Colon (tissue), 2 donors: ENCODE results near the gene MAPKAPK3.

ENCODE experiments used
- FAIRE-seq: peaks from 2 replicates; lab custom pipeline; 2012; peaks lifted over from hg19 to GRCh38; lab: Jason Lieb, UNC
- donor health status: control.
- donor health status: control.

The MAPKAPK3 gene

DNA sequence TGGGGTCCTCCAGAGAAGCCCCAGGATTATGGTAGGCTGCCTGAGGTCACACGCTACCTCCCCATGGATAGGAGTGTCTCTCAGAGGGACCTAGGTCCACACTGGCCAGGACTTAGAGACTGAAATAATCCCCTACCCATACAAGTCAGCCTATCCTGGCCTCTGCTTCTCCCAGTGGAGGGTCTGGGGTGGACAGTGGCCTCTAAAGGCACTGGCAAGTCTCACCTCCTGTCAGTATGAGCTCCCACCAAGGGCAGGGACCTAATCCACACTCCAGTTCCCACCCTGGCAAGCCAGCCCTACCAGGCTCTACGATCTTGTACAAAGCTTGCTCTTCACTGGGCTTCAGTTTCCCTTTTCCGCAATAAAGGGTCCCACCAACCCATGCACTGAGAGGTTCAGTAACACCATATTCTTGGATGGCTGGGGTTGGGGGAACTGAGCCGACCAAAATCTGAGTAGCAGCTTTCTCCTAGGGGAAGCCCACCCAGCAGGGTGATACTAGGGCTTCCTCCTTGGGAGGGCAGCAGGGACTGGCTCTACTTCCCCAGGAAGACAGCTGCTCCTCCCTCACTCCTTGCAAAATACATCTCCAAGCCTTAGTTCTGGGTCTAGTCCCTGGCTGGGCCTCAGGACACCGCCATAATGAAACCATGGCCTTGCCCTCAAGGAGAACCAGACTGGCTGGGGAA lies 7.7 kb upstream of the MAPKAPK3 start:
- no peak for FAIRE-seq

DNA sequence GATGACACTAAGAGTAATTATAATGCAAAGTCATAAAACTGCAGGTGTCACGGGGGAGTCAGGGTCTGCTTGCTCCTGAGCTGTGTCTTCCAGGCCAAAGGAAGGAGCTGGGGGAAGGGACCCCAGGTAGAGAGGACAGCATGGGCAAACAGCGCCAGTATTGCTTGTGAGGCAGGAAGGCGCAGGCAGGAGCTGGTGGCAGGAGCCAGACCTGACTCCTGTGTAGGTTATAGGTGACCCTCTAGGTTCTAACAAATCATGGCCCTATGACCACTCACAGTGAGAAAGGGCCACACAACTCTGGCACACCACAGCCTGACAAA lies 7.2 kb upstream of the MAPKAPK3 start:
- FAIRE-seq: no peak

DNA sequence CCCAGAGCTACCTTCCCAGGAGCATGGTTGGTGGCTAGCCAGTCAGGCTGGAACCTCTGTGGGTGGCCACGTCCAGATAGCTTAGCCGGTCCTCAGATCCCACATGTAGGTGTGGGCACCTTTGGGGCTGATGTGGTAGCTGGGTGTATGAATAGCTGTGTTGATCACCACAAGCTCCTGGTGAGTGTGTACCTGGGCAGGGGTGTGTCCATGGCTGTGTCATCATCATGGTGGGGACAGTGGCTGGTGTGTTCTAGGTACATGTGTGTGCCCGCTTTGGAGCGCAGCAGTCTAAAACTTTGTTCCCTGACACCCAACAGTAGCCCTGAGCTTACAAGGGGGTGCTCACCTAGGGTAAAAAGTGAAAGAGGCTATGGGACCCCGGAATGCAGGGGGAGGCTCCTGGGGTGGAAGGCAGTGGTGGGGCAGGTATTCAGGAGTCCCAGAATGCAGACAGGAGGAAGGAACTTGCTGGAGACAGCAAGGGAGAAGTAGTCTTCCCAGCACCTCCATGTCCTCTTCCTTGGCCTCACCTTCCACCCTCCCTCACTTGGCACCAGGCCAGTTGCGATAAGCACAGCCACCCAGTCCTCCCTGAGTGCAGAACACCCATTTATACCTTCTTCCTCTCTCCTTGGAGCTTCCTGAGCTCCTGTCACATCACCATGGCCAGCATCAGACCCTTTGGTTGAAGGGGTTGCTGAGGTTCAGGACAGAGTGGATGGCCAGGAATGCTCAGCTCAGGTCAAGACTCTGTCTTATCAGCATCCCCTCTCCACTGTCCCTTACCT lies 6.6 kb upstream of the MAPKAPK3 start:
- FAIRE-seq: no peak

DNA sequence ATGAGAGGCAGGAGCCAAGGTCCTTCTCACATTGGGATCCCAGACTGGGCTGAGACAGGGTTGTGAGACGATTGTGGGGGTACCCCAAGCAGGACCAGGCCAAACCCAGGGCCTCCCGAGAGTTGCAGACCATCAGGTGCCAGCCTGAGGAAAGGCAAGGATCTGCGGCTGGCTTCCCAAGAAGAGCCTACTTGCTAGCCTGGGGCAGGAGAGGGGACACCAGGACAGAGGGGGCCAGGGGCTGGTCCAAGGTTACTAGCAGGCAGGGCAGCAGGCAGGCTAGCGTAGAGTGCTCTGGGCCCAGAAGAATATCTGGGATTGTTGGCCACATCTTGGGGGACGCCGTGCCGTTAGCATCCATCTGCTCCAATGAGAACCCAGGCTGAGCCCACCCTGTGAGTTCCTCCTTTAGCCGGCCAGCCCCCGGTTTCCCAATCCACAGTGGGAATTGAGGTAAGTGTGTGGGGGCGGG lies 5.9 kb upstream of the MAPKAPK3 start:
- no peak for FAIRE-seq

DNA sequence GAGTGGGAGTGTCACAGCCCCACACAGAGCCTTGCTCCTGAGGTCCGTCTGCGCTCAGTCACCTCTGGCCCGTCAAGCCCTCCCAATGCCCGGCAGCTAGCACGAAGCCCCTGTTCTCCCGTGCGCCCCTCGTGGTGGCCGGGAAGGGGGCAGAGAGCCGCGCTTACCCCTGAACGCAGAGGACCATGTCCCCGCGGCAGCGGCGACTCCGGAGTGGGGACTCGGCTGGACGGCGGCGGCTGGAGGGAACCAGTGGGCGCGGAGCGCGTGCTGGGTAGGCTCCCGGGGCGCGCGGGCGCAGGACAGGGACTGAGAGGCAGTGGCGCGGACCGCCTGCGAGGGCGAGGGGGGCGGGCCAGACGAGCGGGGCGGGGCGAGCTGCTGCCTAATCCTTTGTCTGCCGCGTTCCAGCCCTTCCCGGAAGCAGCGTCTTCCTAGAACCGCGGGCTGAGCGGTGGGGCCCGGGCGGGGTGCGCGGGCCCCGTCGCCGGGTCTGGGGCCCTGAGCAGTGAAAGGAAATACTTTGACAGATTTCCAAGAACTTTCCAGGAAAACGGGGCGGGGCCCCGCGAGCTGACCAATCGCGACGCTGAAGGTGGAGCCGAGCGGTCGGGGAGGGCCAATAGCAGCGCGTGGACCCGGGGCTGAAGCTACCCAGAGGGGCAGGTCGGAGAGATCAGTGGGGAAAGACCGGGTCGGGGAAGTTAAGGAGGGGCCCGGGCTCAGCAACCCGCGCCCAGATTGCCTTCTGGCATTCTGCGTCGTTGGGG lies 5.3 kb upstream of the MAPKAPK3 start, which contains the start of gene CISH:
Gene CISH, minus strand, starts transcription at position 311 of the 770 bp plus-strand sequence. Its CDS starts 124 bp downstream, at position 187.
- no peak for FAIRE-seq

DNA sequence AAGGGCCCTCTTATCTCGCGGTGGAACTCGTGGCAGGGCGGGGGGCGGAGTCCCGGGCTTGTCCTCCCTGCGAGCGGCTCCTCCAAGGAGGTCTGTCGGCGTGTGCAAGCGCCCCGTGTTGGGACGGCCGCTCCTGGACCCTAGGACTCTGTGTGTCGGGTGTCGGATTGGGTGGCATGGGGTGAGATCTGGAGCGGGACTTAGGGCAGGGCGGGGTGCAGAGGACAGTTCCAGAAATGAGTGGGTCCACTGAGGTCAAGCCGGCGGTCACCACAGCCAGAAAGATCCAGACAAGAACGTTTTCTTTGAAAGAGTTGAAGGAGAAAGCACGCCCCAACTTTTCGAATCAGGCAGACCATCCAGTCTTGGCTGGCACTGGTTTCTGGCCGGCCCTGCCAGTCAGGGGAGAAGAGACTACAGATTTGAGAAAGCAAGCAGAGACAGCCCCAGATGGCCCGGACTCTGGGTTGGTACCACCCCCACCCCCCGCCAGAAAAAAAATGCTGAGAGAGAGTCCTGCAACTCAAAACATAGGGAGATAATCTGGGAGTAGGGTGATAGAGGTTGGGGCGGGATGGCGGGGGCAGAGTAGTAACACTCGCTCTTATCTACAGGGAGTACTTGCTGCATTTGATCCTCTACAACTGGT lies 4.6 kb upstream of the MAPKAPK3 start:
- FAIRE-seq: no peak

DNA sequence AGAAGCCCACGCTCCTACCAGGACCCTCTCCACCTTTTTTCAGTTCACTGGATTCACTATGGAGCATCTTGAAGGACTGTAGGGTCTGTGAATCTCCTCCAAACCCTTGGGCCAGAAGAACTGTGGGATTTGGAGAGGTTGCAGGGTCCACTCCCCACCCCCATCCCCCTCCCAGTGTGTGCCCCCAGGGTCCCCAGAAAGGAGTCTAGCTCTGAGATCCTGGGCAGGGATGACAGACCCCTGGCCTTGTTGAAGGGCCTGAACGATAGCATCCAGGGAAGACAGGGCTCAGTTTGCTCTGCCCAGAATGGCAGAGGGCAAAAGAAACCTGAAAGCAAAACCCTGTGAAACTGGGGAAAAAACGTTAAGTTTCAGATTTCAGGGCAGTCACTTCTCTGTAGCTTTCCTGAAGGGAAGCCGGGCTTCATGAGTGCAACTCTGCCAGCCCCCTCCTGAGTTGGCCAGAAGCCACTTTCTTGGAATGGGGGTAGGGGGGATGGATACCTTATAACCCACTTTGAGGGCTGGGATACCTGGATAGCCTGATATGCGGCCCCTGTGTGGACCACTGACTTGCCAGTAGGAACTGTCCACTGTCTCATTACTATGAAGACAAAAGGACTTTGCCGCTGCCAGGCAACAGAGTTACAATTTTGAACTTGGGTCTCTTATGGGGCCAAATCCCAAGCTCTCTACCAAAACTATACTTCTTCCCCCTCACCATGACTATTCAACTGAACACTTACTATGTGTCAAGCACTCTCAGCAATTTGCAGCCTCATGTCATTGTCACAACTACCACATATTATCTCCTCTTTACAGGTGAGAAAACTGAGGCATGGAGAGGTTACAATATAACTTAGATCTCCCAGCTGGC lies 3.7 kb upstream of the MAPKAPK3 start:
- FAIRE-seq: no peak

DNA sequence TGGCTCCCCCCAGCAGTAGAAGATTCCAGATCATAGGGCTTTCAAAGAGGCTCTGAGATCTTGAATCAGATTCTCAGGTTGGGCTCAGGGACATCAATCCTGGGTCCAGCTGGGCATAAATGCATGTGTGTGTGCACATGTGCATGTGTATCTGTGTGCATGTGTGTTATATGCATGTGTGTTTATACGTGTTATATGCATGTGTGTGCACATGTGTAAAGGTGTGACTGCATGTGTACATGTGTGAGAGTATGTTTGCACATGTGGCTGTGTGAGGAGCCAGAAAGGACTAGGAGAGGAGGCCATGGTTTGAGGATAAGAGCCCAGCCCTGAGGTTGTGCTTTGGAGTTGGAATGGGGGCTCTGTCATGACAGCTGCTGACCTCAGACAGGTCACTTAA lies 1.8 kb upstream of the MAPKAPK3 start:
- FAIRE-seq: no peak

DNA sequence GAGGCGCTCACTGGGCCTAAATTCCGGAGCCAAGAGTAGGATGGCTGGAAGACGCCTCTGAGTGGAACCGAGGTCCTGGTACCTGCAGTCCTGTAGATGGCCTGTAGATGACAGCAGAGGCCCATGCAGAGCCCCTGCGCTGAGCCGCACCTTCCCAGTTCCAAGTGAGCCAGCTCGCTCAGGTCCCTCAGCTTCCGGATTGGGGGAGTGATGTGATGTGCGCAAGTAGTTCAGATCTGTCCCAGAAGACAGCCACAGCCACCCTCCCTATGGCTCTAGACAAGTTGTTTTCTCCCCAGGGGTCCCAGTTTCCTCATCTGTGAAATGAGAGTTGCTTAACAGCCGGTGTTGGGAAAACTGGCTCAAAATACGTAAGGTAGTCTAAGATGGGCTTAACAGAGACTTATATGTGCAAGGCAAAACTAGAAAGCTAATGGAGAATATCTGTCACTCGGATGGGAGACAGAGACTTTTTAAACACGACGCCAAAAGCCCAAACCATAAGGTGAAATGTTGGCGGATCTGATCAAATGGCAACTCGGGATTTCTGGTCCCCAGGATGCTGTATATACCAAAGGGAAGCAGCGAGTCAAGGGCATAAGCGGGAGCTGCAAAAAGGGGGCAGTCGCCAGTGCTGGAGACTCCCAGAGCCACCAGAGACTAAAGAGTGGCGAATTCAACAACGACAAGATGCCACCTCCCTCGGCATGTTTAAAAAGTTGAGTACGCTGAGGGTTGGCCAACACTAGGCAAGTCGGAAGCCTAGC lies 765 bp upstream of the MAPKAPK3 start:
- no peak for FAIRE-seq

DNA sequence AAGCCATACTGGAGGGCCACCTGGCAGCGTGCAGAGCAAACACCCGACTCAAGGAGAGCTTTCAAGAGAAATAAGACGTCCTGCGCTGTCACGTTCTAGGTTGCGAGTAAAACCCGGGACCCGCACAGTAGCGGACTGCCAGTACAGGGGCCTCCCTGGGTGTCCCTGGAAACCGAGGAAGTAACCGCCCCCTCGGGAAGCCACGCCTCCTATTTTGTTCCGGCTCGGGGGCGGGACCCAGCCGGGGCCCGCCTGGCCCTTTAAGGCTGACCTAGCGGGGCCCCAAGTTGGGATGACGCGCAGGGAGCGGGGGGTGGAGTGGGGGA lies 218 bp upstream of the MAPKAPK3 start:
- FAIRE-seq: no peak

DNA sequence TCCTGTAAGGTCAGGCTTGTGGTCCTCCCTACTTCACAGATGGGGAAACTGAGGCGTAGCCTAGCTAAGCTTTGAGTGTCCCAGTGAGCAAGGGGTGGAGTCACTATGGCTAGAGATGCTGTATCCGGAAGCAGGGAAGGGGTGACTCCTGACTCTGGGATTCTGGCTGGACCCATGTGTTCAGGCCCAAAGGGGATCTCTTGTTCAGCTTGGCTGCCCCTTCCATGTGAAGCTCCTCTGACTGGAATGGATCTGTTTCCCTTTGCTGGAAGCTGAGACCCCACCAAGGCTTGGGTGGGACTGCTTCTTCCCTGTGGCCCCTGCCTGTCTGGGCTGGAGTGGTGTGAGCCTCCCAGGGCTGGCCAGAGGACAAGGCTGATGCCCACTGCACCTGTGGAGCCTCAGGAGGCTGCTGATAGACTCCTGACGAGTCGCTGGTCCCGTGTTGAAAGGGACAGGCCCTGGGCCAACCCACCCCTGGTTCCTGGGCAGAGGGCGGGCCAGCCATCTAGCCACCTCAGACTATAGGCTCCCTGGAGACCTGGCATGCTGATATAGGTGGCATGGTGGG lies 1.0 kb downstream of the MAPKAPK3 start:
- no peak for FAIRE-seq

DNA sequence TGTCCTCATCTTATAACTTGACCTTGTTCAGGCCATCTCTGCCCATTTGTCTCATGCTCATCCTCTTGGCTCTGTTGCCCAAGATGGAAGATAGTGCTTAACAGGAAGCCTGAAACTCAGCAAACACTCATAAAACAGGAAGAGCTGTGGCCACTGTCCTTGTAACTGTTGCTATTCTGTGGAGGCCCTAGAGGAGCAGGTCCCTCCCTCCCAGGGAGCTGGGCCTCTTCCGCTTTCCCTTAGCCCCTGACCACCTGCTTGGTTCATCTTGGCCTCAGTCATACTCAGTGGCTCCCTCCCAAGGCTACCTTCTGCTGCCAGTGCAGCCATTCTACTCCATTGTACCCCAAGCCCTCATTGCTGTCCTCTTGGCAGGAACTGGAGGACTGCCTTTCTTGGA lies 3.5 kb downstream of the MAPKAPK3 start:
- no peak for FAIRE-seq

DNA sequence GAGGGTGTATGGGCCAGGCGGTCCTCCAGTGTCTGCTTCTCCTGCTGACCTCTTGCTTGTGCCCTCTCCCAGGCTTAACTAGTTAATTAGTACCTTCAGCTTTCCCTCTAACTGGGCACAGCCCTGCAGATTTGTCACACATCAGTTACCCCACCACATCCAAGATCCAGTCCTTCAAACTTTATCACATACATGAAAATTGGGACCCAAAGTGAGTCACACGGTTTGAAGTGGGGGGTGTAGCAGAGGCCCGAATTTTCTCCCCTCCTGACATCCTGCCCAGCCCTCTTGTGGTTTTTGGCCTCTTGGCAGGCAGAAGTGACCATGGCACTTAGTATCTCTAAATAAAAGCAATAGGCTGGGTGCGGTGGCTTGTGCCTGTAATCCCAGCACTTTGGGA lies 3.9 kb downstream of the MAPKAPK3 start:
- FAIRE-seq: no peak

DNA sequence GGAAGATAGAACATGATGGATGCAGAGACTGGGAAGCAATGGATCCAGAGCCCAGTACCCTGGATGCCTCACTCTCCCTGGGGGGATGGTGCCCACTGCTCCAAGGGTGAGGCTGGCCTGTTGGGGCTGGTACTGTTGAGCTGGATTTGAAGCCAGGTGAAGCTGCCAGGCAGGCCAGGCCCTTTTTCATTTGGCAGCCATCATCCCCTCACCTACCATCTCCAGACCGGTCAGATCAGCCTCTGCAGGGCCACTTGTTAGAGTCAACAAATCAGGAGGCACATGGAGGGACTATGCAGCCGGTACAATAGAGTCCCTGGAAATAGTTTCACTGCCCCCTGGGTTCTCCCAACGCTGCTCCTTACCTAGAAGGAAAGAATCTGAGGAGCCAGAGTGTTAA lies 5.9 kb downstream of the MAPKAPK3 start:
- no peak for FAIRE-seq

DNA sequence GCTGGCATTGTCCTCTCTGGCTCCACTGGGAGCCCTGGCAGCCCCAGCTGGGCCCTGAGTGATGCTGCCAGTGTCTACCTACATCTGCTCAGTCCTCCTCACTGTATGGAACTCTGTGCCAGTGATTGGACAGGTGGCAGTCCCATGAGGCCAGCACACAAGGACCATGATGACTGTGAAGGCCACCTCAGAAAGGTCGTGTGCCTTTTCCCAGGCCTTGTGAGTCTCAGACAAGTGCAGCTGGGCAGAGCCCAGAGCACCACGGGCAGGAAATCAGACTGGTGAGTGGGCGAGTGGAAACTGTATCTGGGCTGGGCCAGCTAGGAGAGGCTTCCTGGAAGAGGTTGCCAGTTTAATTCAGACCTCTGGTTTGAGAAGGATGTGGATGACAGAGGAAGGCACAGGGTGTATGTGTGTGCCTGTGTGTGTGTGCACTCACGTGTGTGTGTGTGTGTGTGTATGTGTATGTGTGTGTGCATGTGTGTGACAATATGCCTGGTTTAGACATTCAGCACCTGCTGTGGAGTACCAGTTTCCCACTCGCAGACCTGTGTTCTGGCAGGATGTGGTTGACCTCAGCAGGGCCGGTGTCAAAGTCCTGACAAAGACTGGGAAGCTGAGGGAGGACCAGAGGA lies 7.0 kb downstream of the MAPKAPK3 start:
- FAIRE-seq: no peak

DNA sequence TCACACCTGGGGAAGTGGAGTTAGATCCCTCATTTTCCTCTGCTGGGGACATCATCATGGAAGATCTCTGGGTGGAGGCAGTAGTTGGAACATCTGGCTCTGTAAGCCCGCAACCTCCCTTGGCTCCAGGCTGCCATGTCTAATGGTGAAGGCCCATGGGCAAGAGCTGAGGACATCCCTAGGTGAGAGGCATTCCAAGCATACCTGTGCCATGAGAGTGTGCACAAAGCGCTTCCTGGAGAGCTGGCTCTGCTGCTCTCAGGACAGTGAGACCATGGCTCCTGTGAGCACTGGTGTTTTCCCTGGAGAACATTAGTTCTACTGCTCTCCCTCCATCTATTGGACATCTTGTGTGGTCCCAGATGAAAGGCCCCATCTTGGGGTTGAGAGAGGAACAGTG lies 7.7 kb downstream of the MAPKAPK3 start:
- no peak for FAIRE-seq

DNA sequence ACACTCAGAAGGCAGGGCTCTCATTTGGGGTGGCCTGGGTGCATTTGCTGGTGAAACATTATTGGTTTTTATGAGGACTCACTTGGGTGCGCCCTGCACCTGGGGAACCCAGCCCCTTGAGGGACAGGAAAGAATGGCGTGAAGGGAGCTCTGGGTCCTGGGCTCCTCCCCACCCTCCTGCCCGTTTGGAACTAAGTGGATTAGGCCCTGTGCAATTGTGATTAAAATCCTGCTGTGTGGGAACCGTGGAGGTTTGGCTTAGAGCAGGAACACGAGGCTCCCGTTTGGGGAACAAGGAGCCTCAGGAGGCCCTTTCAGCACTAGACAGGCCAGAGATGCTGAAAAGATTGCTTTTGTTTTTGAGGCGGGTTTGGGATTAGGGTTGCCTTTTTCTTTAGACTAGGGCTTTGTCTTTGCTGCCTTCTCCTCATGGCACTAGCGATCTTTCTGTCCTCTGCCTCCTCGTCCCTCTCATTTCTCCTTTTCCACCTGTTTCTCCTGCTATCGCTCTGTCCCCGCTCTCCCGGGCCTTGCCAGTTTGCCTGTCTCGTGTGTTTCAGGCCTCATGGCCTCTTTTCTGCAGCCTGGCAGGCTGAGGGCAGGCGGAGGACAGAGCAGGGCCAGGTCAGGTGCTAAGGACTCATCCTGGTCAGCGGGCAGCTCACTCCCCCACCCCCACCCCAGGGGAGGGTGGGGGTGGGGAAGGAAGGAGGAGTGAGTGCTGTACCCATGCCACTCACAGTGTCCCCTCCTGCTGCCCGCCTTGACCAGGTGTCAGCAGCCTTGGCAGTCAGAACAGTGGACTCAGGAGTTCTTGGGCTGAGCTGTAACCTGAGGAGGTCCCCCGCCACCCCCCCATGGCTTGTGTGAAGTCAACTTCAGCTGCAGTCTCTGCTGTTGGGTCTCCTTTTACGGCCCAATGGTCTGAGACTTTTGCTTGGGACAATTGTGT lies 8.6 kb downstream of the MAPKAPK3 start:
- FAIRE-seq: no peak

DNA sequence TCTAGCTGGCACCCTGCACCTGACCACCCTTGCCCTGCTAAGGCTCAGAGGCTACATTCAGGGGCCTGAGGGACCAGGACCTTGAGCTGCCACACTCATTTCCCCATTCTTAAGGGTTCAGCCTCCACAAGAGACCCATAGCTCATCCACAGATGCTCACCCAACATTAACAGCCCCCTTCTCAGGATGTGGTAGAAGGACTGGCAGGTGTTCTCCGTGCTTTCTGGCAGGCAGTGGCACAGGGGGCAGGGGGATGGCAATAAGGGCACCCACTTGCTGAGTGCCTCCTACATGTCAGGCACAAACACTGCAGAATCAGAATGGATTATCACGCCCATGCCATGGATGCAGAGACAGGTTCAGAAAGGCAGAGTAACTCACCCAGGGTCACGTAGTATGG lies 9.4 kb downstream of the MAPKAPK3 start:
- FAIRE-seq: no peak
